Gastroesophageal sphincter (tissue), 3 donors: ENCODE data around the gene IER3.

Experiments used
- CTCF ChIP-seq, 4 experiments: fragments of 200-600 bp in 2 of 4; fragments of 450-650 bp in 2 of 4; sonication (generic) in 1 of 4; IDR thresholded peaks; one replicate each; pipeline ENCODE4 v1.5.1; 2017 to 2019; ENCODE audit warnings: antibody characterized with exemption in 4 of 4, mild to moderate bottlenecking in 2 of 4, moderate library complexity in 2 of 4
- EP300 ChIP-seq: sonication (generic); formaldehyde crosslinking; IDR thresholded peaks from one replicate; pipeline ENCODE4 v1.6.1; 2017; ENCODE audit warnings: antibody characterized with exemption, mild to moderate bottlenecking
- POLR2A ChIP-seq, 2 donors: fragments of 450-650 bp; IDR thresholded peaks; one replicate each; pipeline ENCODE4 v1.6.1; 2017; ENCODE audit warnings: antibody characterized with exemption in 2 of 2, mild to moderate bottlenecking in 2 of 2, moderate library complexity in 1 of 2
- POLR2AphosphoS5 ChIP-seq: sonication (generic); formaldehyde crosslinking; IDR thresholded peaks from one replicate; pipeline ENCODE4 v1.6.1; 2017; ENCODE audit warnings: antibody characterized with exemption

GRCh38 chr6:30754631-30755030 lies 10.3 kb upstream of the IER3 start:
- no peak for TF ChIP-seq CTCF (IDR thresholded peaks at IDR 0.05)
- TF ChIP-seq POLR2A (IDR thresholded peaks at IDR 0.05): no peak
- TF ChIP-seq EP300: no peak
- no peak for TF ChIP-seq POLR2AphosphoS5
